LNCaP clone FGC (cell line): ENCODE results near the gene EIF3F.

Experiments
- DNase-seq: peaks from one replicate; pipeline ENCODE4 v3.0.0-alpha.2; 2011; ENCODE audit warnings: low read depth
- H3K4me3 ChIP-seq: 2 replicates; pipeline ENCODE4 v1.5.1; 2011; ENCODE audit warnings: mild to moderate bottlenecking, low read depth, low read length, control low read depth
- CTCF ChIP-seq: IDR thresholded peaks from 2 replicates; pipeline ENCODE4 v1.5.1; 2012; ENCODE audit warnings: mild to moderate bottlenecking; ENCODE audit not compliant: control insufficient read depth, insufficient read depth; ENCODE audit errors: extremely low read depth

EIF3F gene

GRCh38 chr11:8003187-8003586 is 16.1 kb downstream of the EIF3F start:
- TF ChIP-seq CTCF: no peak
- DNase-seq: no peak
- no peak overlapping the region for H3K4me3 ChIP-seq

GRCh38 chr11:8004008-8004407 is 16.9 kb downstream of the EIF3F start:
- H3K4me3 ChIP-seq: no peak overlapping the region
- TF ChIP-seq CTCF: no peak
- DNase-seq: no peak

GRCh38 chr11:8005556-8005955 is 18.4 kb downstream of the EIF3F start:
- no peak for TF ChIP-seq CTCF
- H3K4me3 ChIP-seq: no peak overlapping the region
- no peak for DNase-seq

GRCh38 chr11:8006349-8006977 is 19.3 kb downstream of the EIF3F start:
- TF ChIP-seq CTCF: peak; percentile 98
- DNase-seq: peak; percentile 32

GRCh38 chr11:8008212-8008611 is 21.1 kb downstream of the EIF3F start:
- TF ChIP-seq CTCF: no peak
- no peak for DNase-seq
- H3K4me3 ChIP-seq: no peak overlapping the region

More at GRCh38 chr11:8006349-8006977, 19.3 kb downstream of the EIF3F start:
- H3K4me3 ChIP-seq: no peak overlapping the region

GRCh38 chr11:8009856-8010255 is 22.7 kb downstream of the EIF3F start:
- H3K4me3 ChIP-seq: no peak overlapping the region
- no peak for DNase-seq

More at GRCh38 chr11:8009856-8010255, 22.7 kb downstream of the EIF3F start:
- TF ChIP-seq CTCF: no peak
